GM21515 (cell line): ENCODE results near the gene PLCD1.
"Not testable (repeated sequence)": the region's sequence is repeated elsewhere in the genome, so short reads cannot be mapped to it uniquely, and the experiment has no call there.

ENCODE experiments used
- ATAC-seq: cut with Tn5 transposase; IDR thresholded peaks from one replicate; pipeline ENCODE4 v1.9.1; 2021; ENCODE audit not compliant: unreplicated experiment

Gene PLCD1

DNA sequence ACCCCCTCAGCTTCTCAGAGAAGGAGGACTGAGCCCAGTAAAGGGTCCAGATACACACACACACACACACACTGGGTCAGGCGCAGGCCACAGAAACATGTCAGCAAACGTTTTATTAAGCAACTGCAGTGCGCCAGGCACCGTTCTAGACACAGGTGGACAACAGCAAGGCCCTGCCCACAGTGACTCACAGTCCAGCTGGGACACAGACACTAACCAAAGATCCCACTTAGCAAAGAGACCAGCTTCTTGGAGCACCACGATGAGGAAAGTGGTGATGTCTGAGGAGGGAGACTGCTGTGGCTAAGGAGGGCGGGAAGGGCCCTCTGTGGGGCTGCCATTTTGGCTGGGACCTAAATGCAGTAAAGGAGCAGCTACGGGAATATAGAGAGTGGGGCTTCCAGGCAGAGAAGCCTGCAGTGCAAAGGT is 41.7 kb downstream of the PLCD1 start:
- no peak for ATAC-seq

DNA sequence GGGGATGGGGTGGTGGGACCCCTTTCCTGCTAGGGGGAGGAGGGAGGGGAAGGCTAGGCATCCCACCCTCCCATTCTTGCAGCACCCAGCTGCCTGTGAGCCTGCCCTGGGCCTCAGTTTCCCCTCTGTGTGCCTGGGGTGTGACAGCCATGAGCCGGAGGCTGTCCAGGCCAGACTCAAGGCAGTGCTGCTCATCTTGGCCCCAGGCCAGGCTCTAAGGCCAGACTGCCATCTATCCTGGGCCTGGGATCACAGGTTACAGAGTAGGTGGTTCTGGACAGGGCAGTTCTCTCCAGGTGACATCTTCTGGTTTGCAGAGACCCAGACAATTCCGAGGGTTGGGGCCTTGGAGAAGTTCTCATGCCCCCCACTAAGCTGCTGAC is 42.1 kb downstream of the PLCD1 start:
- no peak for ATAC-seq

DNA sequence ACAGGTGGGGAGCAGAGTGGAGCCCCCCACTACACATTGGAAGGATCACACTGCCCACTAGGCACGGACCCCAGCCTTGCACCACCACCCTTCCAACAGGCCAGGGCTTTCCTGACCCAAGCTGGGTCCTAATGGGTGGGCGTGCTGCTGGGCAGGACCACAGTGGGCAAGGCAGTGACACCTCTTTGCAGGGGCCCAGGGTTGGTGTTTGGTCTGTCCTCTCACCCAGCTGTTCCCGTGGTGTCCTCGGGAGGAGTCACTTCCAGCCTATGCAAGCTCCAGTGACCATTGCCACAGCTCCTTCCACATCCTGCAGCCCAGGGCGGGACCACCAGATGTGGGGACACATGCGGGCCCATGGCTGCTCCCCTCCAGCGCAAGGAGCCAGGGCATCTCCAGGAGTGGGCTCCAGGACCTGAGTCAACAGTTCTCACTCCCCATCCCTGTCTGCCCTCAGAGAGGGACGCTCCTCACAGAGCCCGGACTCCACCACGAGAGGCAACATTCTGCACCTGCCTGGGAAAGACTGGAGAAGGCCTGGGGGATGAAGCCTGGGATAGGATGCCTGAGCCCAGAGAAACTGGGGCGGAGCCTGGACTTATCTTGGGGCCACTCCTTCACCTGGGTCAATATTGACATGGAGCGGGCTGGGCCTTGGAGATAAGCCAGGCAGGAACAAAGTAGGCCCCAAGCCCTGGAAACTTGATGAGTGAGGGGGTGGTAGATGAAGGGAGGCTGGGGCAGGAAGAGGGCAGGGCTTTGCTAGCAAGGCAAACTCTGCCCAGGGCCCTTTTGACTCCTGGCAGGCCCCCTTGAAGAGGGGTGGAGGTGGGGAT is 42.7 kb downstream of the PLCD1 start:
- ATAC-seq: no peak

DNA sequence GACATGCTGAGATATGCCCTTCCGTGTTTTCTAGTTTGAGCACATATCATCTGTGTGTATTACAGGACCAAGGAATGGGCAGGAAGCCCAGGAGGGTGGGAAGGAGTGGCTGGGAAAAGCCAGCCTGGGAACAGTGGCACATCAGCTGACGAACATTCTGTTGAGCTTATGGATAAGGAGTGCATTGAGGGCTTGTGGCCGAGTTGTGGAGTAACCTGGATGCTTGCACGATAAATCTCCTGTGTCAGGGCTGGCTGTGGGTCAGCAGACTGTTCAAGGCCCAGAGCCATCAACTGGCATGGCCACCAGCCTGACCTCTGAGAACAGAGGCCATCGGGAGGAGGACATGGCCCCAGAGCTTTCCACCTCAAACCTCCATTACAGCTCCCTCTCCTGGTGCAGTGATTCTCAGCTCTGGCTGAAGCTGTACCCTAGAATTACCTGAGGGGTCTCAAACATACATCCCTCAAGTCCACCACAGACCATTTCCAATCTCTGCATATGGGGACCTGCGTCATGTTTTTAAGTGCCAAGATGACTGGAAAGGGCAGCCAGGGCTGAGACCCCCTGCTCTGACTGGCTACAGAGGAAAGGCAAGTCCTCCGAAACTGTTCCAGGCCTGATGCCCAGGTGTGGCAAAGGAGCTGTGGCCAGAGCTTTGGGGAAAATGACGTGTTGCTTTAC is 43.7 kb downstream of the PLCD1 start:
- ATAC-seq: no peak

DNA sequence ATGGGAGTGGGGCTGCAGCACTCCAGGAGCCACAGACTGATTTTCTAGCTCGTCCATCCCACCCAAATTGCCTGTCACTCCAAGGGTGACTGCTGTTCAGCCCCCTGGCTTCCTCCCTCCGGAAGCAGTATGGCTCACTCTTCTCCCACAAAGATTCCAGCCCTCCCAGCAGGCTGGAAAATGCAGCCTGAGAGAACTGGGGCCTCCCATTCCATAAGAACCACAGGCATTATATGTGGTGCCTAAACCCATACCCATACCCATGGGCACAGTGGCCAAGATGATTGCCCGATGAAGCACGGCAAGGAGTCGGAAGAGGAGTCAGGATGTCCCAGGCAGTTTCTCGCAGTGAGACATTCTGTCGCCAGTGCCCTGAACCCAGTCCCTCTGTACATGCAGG is 44.8 kb downstream of the PLCD1 start:
- ATAC-seq: no peak

DNA sequence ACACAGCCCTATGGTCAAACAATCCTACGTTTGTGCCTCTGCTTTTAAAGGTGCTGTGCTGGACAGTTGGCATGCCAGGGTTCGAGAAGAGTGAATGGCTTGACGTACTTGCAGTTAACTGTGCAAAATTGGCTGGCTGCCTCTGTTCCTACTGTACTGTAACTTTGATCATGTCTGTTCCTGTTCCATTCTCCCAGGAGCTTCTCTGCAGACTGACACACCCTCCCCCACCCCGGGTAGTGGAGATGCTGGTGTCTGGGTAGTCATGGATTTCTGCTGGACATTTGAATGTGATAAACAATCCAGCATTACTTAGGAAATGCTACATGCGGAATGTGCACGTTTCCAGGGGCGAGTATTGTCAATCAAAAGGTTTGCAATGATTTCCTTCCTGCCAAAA is 45.4 kb downstream of the PLCD1 start:
- no peak for ATAC-seq

DNA sequence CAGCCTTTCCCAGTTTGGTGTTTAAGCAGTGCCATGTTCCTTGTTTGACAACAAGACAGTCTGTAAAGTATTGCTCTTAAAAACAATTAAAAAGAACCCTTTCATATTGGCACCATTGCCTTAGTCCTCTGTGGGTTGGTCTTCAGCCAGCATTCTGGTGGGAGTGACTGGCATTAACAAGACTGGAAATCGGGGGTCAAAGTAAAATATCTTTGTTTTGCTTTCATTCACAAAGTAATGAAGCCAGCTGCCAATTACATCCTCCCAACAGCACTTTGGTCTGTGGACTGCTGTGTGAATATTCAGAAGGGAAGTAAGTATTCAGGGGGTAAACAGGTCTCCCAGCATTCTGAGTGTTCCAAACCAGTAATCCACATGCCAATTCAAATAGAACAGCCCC is 47.1 kb downstream of the PLCD1 start:
- no peak for ATAC-seq

DNA sequence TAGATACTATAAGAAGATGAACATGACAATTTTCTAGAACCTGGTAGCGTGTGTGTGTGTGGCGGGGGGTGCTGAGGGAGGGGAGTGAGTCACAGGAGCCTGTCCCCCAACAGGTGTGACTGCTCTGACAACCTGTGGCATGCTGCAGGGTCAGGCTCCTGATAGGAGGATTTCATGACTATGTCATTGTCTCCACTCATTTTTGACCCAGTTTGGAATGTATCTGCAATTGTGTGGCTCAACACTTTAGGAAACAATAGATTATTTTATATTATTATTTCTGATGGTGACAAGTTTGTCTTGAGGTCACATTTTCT is 48.1 kb downstream of the PLCD1 start:
- no peak for ATAC-seq

DNA sequence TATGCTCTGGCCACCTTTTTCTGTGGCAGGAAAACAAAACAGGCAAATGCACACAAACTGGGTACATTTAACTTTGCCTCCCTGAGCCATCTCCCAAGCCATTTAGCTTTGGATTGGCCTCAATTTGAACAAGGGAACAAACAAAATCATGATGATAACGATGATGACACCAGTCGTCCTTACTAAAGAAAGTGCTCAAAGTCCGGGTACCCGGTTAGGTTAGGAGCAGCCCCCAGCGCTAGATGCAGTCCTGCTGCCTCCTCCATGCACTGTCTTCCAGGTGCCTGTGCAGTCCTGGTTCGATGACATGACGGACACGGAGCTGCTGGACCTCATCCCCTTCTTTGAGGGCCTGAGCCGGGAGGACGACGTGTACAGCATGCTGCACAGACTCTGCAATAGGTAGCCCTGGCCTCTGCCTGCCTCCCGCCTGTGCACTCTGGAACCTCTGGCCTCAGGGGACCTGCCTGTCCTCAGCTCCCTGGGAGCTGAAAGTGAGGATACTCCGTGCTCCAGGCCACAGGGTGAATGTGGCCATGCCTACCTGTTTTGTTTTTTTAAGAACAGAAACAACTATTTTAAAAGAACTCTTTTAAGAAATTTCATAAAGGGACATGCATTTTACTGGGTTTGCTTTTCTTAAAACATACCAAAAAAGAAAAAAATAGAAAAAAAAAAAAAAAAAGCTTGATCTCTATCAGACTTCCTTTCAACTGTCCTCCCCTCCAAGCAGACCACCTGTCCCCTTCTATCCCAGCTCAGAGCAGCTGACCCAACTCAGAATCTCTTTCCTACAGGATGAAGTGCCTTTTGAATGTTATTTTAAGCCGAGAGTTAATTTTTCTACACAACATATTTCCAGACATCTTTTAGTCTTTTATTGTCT is 48.7 kb downstream of the PLCD1 start:
- no peak for ATAC-seq

DNA sequence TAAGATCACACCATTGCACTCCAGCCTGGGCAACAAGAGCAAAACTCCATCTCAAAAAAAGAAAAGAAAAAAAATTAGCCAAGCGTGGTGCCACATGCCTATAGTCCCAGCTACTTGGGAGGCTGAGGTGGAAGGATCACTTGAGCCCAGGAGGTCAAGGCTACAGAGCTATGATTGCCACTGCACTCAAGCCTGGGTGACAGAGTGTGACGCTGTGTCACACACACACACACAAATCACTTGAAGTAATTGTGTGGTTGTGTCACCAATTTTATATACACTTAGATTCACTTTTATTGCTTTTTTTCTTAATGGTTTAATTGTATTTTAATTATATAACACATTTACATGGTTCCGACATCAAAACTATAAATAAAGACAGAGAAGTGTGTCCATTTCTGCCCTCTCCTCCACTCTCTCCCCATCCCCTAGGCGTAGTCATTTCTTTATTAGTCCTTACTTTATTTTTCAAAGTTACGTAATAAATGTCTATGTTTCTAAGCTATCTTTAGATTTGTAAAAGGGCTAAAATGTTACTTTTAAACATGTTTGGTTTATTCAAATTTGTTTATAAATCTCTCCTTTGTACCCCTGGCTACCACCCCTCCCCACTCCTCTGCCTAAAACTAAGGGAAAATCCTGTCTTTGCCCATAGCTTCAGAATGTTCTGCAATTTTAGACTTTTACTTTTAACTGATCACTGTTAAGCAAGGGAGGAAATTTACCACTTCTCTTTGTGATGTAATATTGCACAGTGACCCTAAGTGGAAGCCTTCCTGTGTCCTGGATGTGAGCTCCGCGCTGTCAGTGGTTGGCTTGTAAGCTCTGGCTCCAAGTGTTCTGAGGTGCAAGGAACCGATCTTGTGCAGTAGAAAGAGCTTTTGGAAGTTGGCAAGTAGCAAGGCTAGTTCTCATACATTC is 49.6 kb downstream of the PLCD1 start:
- no peak for ATAC-seq

DNA sequence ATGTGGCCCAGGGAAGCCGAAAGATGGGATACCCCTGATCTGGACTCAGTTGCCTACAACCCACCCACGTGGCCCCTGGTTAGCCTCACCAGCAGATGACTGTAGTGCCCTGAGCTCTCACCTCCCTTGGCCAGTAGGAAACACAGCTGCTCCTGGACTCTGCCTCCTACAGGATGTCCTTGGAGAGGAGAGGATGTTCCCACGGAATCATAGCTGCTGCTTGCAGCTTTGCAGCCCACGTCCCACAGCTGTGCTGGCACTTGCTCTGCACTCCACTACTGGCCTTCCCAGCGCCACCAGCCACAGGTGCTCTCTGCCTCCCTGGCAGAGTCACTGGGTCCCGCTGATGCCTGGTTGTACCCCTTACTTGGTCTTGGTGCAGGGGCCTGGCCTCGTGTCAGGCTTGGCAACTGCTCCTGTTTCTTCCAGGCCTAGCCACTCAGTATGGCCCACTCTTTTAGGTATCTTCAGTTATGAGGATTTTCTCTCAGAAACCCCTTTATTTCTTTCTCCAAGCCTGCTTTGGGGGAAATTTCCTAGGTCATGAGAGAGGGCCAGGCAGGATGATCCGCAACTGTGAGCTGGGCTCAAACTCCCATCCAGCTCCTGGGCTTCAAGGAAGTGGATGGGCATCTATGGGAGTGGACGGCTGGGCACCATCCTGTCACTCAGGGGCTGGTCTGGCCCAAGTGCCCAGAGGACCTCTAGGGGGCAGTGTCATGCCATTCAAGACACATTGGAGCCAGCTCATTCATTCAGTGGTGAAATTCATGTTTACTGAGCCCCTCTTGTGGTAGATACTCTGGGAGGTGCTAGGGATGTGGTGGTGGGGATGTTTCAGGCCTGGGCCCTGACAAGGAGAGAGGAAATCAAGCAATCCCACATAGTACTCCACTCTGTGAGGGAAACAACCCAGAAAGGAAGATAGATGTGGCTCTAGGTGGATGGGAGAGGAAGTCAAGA is 55.0 kb downstream of the PLCD1 start:
- ATAC-seq: peak; percentile 84

DNA sequence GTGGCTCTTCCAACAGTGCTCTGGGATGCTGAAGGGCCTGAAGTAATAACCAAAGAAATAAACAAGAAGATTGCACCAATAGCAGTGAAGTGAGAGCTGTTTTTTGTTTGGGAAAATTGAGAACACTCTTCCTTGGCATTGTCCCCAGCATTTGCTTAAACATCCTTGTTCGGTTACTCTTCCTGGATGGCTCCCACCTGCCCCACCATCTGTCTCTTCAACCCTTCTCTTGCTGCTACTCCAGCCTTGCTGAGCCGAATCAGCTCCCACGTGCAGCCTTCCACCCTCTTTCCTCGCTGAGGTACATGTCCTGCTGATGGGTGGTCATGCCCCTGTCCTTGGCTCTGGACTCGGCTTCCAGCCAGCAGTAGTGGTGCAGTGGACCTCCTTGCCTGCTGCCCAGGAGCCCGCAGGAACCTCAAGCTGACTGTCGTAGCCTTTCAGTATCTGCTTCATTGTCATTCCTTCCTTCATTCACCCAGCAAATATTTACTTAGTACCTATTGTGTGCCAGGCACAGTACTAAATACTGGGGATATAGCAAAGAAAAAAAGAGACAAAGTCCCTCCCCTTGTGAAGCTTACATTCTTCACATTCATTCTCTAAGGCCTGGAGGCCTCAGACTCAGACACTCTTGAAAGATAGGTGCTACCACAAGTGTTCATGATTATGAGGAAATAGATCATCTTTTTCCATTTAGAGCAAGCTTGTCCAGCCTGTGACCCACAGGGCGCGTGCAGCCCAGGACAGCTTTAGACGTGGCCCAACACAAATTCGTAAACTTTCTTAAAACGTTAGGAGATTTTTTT is 56.0 kb downstream of the PLCD1 start:
- no peak for ATAC-seq

DNA sequence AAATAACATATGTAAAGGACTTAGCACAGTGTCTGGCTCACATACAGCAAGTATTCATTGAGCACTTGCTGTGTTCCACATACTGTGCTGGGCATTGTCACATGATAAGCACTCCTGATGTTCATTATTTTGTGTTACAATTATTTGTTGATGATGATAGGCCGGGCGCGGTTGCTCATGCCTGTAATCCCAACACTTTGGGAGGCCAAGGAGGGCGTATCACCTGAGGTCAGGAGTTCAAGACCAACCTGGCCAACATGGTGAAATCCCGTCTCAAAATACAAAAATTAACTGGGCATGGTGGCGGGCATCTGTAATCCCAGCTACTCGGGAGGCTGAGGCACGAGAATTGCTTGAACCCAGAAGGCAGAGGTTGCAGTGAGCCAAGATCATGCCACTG is 57.4 kb downstream of the PLCD1 start:
- ATAC-seq: not testable (repeated sequence)

DNA sequence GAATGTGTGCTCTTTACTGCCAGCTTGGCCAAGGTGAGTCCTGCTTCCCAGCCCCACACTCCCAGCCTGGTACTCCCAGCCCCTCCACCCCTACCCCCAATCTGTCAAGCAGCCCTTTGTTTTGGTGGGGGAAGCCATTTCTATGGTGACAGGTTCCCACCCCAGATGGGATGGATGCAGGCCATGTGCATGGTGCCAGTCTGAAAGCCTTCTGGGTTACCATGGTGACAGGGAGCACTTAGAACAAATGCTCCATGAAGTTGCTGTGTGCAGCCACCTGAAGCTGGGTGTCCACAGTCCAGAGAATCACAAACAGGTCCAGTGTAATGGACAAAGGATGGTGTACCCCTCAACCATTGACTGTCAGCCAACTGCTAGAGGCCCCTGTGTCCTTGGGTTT is 58.0 kb downstream of the PLCD1 start:
- no peak for ATAC-seq

DNA sequence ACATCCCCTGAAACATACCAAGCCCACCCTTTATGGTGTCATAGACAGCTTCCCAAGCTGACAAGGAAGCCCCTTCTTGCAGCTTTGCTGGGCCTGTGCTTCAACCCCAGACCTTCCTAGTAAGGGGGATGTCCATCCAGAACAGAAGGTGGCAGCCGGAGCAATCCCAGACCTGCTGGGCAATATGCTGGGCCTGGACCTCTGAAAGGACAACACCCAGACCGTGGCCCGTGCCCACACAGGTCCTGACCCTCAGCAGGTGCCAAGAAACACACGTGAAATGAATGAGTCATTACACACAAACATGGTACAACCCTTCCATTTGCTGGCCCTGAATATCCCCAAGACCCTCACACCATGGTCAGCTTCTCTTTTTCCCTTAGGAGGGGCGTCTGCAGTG is 58.6 kb downstream of the PLCD1 start:
- ATAC-seq: no peak

DNA sequence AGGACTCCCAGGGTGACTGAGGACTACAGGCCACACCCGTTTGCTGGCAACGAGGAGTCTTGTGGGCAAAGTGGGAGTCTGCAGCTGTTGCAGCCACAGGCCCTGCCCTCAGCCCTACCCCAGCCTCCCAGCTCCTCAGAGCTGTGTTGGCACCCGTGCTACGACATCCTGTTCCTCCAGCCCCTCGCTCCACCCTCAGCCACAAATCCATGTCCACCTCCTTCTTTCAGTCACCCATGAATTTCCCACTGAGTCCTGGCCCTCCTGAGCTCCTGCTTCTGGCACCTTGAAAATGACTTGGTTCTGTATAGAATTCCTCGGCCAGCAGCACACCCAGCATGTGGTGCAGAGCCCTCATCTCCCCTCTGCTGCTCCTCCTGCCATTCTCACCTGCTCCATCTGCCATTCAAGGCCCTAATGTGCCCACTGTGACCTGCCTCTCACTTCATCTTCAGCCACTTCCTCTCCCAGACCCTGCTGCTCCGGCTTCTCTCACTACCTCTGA is 59.8 kb downstream of the PLCD1 start:
- no peak for ATAC-seq

DNA sequence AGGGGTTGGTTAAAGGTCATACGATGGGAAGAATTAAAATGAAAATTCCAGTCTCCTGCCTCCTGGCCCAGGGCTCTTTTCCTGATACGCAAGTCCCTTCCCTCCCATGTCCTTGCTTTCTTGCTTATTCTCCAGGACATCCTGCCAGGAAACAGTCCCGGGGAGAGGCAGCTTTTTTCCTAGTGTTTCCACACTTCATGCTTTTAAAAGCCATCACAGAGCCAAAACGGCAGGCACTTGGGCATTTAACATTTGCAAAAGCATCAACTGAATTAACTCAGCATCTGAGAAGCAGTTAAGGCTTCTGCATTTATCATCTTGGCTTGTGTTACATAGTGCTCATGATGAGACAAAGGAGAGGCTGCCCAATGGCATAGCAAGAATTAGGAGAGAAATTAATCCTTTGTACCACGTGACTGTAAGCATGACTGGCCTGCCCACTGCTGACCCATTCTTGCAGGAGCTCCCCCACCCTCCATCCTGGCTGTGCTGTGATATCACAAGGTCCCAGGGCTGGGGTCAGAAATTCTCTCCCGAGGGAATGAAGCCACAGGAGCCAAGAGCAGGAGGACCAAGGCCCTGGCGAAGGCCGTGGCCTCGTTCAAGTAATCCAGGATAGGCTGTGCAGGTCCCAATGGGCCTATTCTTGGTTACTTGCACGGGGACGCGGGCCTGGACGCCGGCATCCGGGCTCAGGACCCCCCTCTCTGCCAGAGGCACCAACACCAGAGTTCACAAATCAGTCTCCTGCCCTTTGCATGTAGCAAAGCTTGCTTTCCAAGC is 60.4 kb downstream of the PLCD1 start:
- ATAC-seq: no peak

DNA sequence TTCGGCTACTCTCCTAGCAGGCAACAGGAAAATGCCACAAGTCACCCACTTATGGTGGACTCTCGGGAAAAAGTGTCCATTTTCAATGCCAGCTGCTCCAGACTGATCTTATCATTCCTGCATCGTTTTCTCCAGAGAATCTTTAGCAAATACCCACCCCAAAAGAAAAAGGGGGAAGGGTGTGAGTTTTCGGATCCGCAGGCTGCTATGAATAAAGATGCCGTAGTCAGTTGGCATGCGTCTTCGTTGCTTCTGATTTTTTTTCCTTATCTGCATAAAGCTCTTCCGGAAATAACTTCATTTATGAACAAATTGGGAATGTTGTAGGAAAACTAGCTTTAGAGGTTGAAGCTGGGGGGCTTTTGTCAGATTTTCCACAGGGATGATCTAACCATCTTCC is 61.2 kb downstream of the PLCD1 start:
- ATAC-seq: no peak
